Gastroesophageal sphincter (tissue), 4 donors: ENCODE measurements around the gene IBTK. TPM values are rescaled to one million over a fixed set of nuclear protein-coding genes. Genes with fewer than 3 reads are reported as not detected.
"Not testable (repeated sequence)": the region's sequence is repeated elsewhere in the genome, so short reads cannot be mapped to it uniquely, and the experiment has no call there.

ENCODE experiments used
- ATAC-seq: fragments of 150-250 bp; one replicate; pipeline ENCODE4 v1.9.1; 2016; ENCODE audit warnings: mild to moderate bottlenecking, moderate library complexity
- H3K27ac ChIP-seq, 4 donors: fragments of 200-600 bp; sonication (generic) in 3 of 4; 1 replicate in 3 of 4; 2 replicates in 1 of 4; pipeline ENCODE4 v1.5.1; 2016 to 2019
- H3K27me3 ChIP-seq: fragments of 200-600 bp; sonication (generic); one replicate; pipeline ENCODE4 v1.5.1; 2019
- H3K36me3 ChIP-seq, 2 donors: fragments of 200-600 bp; sonication (generic); one replicate each; pipeline ENCODE4 v1.5.1; 2019; ENCODE audit warnings: control low read depth in 1 of 2
- H3K4me1 ChIP-seq, 3 donors: fragments of 200-600 bp; sonication (generic); 1 replicate in 2 of 3; 2 replicates in 1 of 3; pipeline ENCODE4 v1.5.1; 2016 to 2019; ENCODE audit warnings: control low read depth in 2 of 3
- H3K4me3 ChIP-seq, 2 donors: fragments of 200-600 bp; sonication (generic); one replicate each; pipeline ENCODE4 v1.5.1; 2019; ENCODE audit warnings: mild to moderate bottlenecking in 1 of 2, moderate library complexity in 1 of 2
- H3K9me3 ChIP-seq, 3 donors: fragments of 200-600 bp; sonication (generic); one replicate each; pipeline ENCODE4 v1.5.1; 2017 to 2019; ENCODE audit warnings: control low read depth in 2 of 3
- CTCF ChIP-seq, 4 experiments: fragments of 200-600 bp in 2 of 4; fragments of 450-650 bp in 2 of 4; sonication (generic) in 1 of 4; IDR thresholded peaks; one replicate each; pipeline ENCODE4 v1.5.1; 2017 to 2019; ENCODE audit warnings: antibody characterized with exemption in 4 of 4, mild to moderate bottlenecking in 2 of 4, moderate library complexity in 2 of 4
- EP300 ChIP-seq: sonication (generic); formaldehyde crosslinking; IDR thresholded peaks from one replicate; pipeline ENCODE4 v1.6.1; 2017; ENCODE audit warnings: antibody characterized with exemption, mild to moderate bottlenecking
- POLR2A ChIP-seq, 2 donors: fragments of 450-650 bp; IDR thresholded peaks; one replicate each; pipeline ENCODE4 v1.6.1; 2017; ENCODE audit warnings: antibody characterized with exemption in 2 of 2, mild to moderate bottlenecking in 2 of 2, moderate library complexity in 1 of 2
- POLR2AphosphoS5 ChIP-seq: sonication (generic); formaldehyde crosslinking; IDR thresholded peaks from one replicate; pipeline ENCODE4 v1.6.1; 2017; ENCODE audit warnings: antibody characterized with exemption
- WGBS, 2 donors: methylation state at CpG; one replicate each; pipeline ENCODE4 v1.1.5; 2018; ENCODE audit warnings: low coverage in 1 of 2; 5-methylcytosine and 5-hydroxymethylcytosine counted together
- small RNA-seq, 4 donors: library from RNA; depleted of rRNA; stranded (forward); fragments of <200 nt; gene quantifications; one replicate each; pipeline ENCODE3, GENCODE V24; 2016
- total RNA-seq, 4 donors: library from RNA; depleted of rRNA; stranded (reverse); fragments of >200 nt; gene quantifications; one replicate each; pipeline ENCODE4 v1.1.0, GENCODE V29; 2016

The IBTK gene
- total RNA-seq, 4 donors from 2014 or later, result 26.9 to 42.3 (median 30.8) TPM

- TF ChIP-seq POLR2A (IDR thresholded peaks at IDR 0.05) (no peak), CTCF (IDR thresholded peaks at IDR 0.05) (no peak), POLR2AphosphoS5 (no peak), EP300 (no peak)
- Histone ChIP-seq H3K27ac (no peak overlapping the region), H3K9me3 (no peaks in the 10 kb centered on the region), H3K4me1 (no peaks in the 10 kb centered on the region), H3K36me3 (no peaks in the 10 kb centered on the region), H3K4me3 (no peak overlapping the region), H3K27me3 (no peaks in the 10 kb centered on the region)
- WGBS, 2 donors, result 6 to 41% methylated on average over 3 of the region's 3 CpGs
- ATAC-seq, result no peak
Observed at GRCh38 chr6:82129797-82130196, 117.7 kb downstream of the IBTK start.

- not testable (repeated sequence) for ATAC-seq, H3K4me3 ChIP-seq, H3K27ac ChIP-seq, H3K4me1 ChIP-seq, H3K27me3 ChIP-seq, H3K9me3 ChIP-seq, H3K36me3 ChIP-seq
- WGBS, 2 donors, result 91 to 97% methylated on average over 8 to 9 of the region's 9 CpGs
Observed at GRCh38 chr6:82128973-82129372, 118.6 kb downstream of the IBTK start.

GRCh38 chr6:82123632-82124031 is 123.9 kb downstream of the IBTK start:
- Histone ChIP-seq H3K36me3 (no peaks in the 10 kb centered on the region), H3K27ac (no peak overlapping the region), H3K4me1 (no peaks in the 10 kb centered on the region), H3K27me3 (no peaks in the 10 kb centered on the region), H3K9me3 (no peaks in the 10 kb centered on the region), H3K4me3 (no peak overlapping the region)
- no peak for TF ChIP-seq POLR2AphosphoS5
- TF ChIP-seq CTCF (IDR thresholded peaks at IDR 0.05), result no peak
- TF ChIP-seq POLR2A (IDR thresholded peaks at IDR 0.05), result no peak
- ATAC-seq, result no peak
- 95 to 100% methylated on average over 7 of the region's 7 CpGs for WGBS, 2 donors

Small RNA genes within 50 kb of the gene (small RNA-seq; reads per million reads assigned to genes)
- gene RNU6-130P, result 0 reads per million in 4 donors

Other genes starting within 250 kb of the IBTK start
- 100 to 1,000 TPM in 1 of 4 donors, 10 to 100 TPM in 3; 23.3 to 126 (median 84.5) TPM for gene TPBG, start 116.1 kb upstream of the IBTK start, total RNA-seq